GM10266 (cell line): Measurements from ENCODE around the gene CD48.

ENCODE experiments used
- DNase-seq: peaks from one replicate; pipeline ENCODE4 v3.0.0; 2012; ENCODE audit errors: extremely low spot score
- TF ChIP-seq, protein P1 (sequence below): IDR thresholded peaks from 2 replicates; pipeline ENCODE4 v1.5.1; 2012; ENCODE audit warnings: mild to moderate bottlenecking, low read depth; ENCODE audit not compliant: control insufficient read depth, insufficient read depth; ENCODE audit errors: missing control alignments

CD48 gene

GRCh38 chr1:160630523-160631451 is 80.8 kb downstream of the CD48 start:
- TF ChIP-seq, protein P1, sequence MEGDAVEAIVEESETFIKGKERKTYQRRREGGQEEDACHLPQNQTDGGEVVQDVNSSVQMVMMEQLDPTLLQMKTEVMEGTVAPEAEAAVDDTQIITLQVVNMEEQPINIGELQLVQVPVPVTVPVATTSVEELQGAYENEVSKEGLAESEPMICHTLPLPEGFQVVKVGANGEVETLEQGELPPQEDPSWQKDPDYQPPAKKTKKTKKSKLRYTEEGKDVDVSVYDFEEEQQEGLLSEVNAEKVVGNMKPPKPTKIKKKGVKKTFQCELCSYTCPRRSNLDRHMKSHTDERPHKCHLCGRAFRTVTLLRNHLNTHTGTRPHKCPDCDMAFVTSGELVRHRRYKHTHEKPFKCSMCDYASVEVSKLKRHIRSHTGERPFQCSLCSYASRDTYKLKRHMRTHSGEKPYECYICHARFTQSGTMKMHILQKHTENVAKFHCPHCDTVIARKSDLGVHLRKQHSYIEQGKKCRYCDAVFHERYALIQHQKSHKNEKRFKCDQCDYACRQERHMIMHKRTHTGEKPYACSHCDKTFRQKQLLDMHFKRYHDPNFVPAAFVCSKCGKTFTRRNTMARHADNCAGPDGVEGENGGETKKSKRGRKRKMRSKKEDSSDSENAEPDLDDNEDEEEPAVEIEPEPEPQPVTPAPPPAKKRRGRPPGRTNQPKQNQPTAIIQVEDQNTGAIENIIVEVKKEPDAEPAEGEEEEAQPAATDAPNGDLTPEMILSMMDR, result no peak
- DNase-seq, result no peak

DNA sequence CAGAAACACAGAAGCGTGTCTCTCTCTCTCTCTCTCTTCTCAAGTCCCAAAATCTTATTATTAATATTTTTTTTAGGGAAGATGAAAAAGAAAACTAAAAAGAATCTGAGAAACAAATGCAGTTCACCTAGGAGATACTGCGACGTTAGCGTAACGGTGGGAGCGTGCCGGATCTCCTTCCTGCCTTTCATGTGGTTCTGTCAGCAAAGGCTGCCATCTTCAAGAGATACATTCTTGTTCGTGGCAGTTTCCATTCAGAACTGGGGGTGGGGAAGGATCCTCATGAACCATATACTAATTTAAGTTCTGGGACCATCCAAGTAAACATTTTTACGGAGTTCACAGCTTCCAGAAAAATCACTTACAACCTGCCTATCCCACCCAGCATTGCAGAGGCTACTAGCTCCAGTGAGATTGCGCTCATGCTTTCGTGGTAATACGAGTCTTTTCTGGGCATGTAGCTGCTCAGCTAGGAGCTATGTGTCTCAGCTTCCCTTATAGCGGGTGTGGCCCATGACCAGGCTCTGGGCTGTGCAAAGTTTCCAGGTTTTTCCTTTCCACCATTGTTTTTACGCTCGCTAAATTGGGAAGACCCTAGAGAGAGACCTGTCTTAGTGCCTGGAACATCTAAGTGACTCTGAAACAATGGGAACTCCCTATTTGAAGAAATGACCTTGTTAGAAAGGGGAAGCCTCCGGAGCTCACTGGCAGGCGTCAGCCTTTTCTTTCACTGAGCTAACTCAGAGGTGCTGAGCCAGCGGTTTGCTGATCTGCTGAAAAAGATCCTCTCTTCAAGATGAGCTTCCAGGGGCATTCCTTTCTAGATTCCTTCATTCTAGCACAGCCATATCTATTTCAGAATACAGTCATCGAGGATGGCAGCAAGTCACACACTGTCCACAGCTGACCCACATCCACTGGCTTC is 82.1 kb downstream of the CD48 start:
- TF ChIP-seq, protein P1, result no peak
- no peak for DNase-seq

DNA sequence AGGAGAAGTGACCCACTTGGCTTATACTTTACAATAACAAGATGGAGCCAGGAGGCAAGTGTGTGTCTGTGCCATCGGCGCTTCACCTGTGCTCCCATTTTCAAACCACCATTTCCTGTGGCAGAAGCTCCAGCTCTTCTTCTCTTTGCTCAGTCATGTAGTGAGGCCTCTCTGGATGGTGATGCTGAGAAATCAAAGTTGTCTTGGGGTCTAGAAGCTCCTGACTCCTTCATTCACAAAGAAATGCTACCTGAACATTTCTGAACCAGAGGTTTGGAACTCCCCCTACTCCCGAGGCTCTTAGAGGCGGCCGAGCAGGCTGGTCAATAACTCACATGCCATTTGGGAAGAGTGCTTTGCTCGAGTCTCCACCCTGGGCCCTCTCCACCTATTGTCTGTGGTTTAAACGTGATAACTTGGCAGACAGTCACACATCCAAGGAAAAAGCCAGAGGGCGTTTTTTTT is 82.8 kb downstream of the CD48 start:
- TF ChIP-seq, protein P1, result no peak
- no peak for DNase-seq
